ENCODE data around the gene ZNF32. TPM values are rescaled to one million over a fixed set of nuclear protein-coding genes. Genes with fewer than 3 reads are reported as not detected.
A peak's percentile ranks its signal among the peaks of the same experiment; 100 is the strongest.

Gene ZNF32
- total and polyA plus RNA-seq, 12 donors: 34.4 to 73.8 (median 42.4) TPM

- Histone ChIP-seq H3K4me1 (peaks cover 0 to 33% (median 9%) of the 10 kb centered on the region in 9 donors), H3K36me3 (no peaks in the 10 kb centered on the region), H3K27me3 (no peaks in the 10 kb centered on the region), H3K27ac (no peak overlapping the region), H3K9me3 (peaks cover 0 to 12% (median 0%) of the 10 kb centered on the region in 11 donors), H3K4me3 (no peak overlapping the region)
- no peak for TF ChIP-seq CTCF (IDR thresholded peaks at IDR 0.05)
- no peak for ATAC-seq
- 93 to 95% methylated on average over 10 of the region's 10 CpGs for WGBS, 2 donors
- intact Hi-C loops (cut with DNase I): loop anchor here in 2 of 10 donors (5.0 to 10.0 kb wide), 2 partner anchors 356 to 1184 kb away; no protein-coding TSS in a partner anchor
- DNase-seq: no peak
Measured at GRCh38 chr10:43678654-43679053, 30.0 kb upstream of the ZNF32 start.

- peaks cover 0 to 12% (median 0%) of the 10 kb centered on the region in 11 donors for H3K9me3 ChIP-seq
- H3K27ac ChIP-seq: no peak overlapping the region
- WGBS, 2 donors: 93 to 94% methylated on average over 7 of the region's 7 CpGs
- DNase-seq: no peak
- H3K36me3 ChIP-seq: no peaks in the 10 kb centered on the region
- intact Hi-C loops (cut with DNase I): loop anchor here in 2 of 10 donors (5.0 to 10.0 kb wide), 2 partner anchors 358 to 1185 kb away; no protein-coding TSS in a partner anchor
- peaks cover 0 to 47% (median 9%) of the 10 kb centered on the region in 9 donors for H3K4me1 ChIP-seq
- TF ChIP-seq CTCF (IDR thresholded peaks at IDR 0.05): no peak
- no peak for ATAC-seq
- H3K4me3 ChIP-seq: no peak overlapping the region
- H3K27me3 ChIP-seq: no peaks in the 10 kb centered on the region
Measured at GRCh38 chr10:43676901-43677300, 28.2 kb upstream of the ZNF32 start.

GRCh38 chr10:43676331-43676730, 27.6 kb upstream of the ZNF32 start:
- no peak for DNase-seq
- H3K4me1 ChIP-seq: peaks cover 0 to 47% (median 12%) of the 10 kb centered on the region in 9 donors
- ATAC-seq: no peak
- H3K27me3 ChIP-seq: peaks cover 0 to 2% (median 0%) of the 10 kb centered on the region in 7 donors
- H3K4me3 ChIP-seq: no peak overlapping the region
- 74 to 87% methylated on average over 4 of the region's 4 CpGs for WGBS, 2 donors
- intact Hi-C loops (cut with DNase I): loop anchor here in 2 of 10 donors (5.0 to 10.0 kb wide), 2 partner anchors 358 to 1186 kb away; no protein-coding TSS in a partner anchor
- H3K9me3 ChIP-seq: peaks cover 0 to 12% (median 0%) of the 10 kb centered on the region in 11 donors
- no peak overlapping the region for H3K27ac ChIP-seq
- no peaks in the 10 kb centered on the region for H3K36me3 ChIP-seq
- no peak for TF ChIP-seq CTCF (IDR thresholded peaks at IDR 0.05)

- H3K27ac ChIP-seq: no peak overlapping the region
- intact Hi-C loops (cut with DNase I): loop anchor here in 7 of 10 donors (2.0 to 10.0 kb wide), 6 partner anchors 360 to 1188 kb away; partner anchors contain the start of gene CXCL12 (in 2 of the 7)
Measured at GRCh38 chr10:43674553-43675210, 26.0 kb upstream of the ZNF32 start.

More at GRCh38 chr10:43674553-43675210, 26.0 kb upstream of the ZNF32 start:
- TF ChIP-seq CTCF (IDR thresholded peaks at IDR 0.05): no peak
- Histone ChIP-seq H3K4me3 (no peak overlapping the region), H3K36me3 (no peaks in the 10 kb centered on the region), H3K4me1 (peaks cover 0 to 36% (median 7%) of the 10 kb centered on the region in 9 donors), H3K27me3 (peaks cover 0 to 10% (median 5%) of the 10 kb centered on the region in 7 donors), H3K9me3 (peaks cover 0 to 12% (median 0%) of the 10 kb centered on the region in 11 donors)
- peak in 1 of 8 donors; percentile 14 for ATAC-seq
- no peak for DNase-seq
- 74 to 79% methylated on average over 13 of the region's 13 CpGs for WGBS, 2 donors
